Spleen (tissue), 7 donors: Measurements from ENCODE around the gene MINK1.
A peak's percentile ranks its signal among the peaks of the same experiment; 100 is the strongest.

Experiments
- POLR2AphosphoS5 ChIP-seq, 3 donors: sonication (generic); formaldehyde crosslinking; IDR thresholded peaks; one replicate each; pipeline ENCODE4 v1.5.1; 2017; ENCODE audit warnings: antibody characterized with exemption in 3 of 3
- TF ChIP-seq, protein P1 (sequence below), 11 experiments: fragments of 200-600 bp in 7 of 11; fragments of 450-650 bp in 4 of 11; sonication (generic) in 4 of 11; IDR thresholded peaks in 8 of 11; conservative IDR thresholded peaks in 3 of 11; 1 replicate in 7 of 11; 2 replicates in 4 of 11; pipeline versions ENCODE4 v1.4.0 to v1.8.0; 2016 to 2021; ENCODE audit warnings: antibody characterized with exemption in 11 of 11, inconsistent platforms in 4 of 11, mild to moderate bottlenecking in 1 of 11
- donor health status: DM: no; HTN: no; CAD: no; lungs with moderate emphysema.
- donor health status: DM: no; HTN: no; CAD: no.
- donor health status: DM: no; HTN: no; CAD: no.

DNA sequence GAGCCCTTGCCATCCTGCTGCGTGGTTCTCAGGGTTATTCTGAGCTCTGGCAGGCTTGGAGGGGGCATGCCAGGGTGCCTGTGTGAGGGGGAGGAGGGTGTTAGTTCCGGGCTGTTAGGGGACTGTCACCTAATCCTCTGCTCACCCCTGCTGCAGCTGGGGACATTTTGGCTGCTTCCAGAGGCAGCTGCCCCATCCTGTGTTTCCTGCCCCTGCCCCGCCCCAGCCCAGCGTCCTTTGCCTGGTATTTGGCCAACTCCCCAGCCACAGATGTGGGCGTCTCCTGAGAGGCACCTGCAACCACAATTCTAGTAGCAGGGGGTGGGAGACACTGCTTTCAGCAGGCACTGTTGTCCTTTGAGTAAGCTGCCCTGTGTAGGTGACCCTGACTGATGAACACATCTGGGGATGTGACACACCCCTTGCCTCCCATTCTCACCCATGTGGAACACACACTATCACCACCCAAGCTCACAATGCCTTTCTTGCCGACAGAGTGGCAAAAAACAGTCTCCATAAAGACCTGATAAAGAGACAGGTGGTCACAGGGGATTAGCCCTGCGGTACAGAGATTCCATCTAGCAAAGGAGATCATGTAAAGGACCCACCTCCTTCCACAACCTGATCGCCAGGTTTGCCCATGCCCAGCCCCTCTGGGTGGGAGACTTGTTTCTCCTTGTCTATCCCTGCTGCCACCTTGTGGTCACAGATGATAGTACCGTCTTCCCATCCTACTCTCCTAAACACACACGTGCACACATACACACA lies 70.1 kb downstream of the MINK1 start, which contains the start of gene CHRNE:
- no peak for TF ChIP-seq POLR2AphosphoS5 (IDR thresholded peaks at IDR 0.05)
- TF ChIP-seq, protein P1, sequence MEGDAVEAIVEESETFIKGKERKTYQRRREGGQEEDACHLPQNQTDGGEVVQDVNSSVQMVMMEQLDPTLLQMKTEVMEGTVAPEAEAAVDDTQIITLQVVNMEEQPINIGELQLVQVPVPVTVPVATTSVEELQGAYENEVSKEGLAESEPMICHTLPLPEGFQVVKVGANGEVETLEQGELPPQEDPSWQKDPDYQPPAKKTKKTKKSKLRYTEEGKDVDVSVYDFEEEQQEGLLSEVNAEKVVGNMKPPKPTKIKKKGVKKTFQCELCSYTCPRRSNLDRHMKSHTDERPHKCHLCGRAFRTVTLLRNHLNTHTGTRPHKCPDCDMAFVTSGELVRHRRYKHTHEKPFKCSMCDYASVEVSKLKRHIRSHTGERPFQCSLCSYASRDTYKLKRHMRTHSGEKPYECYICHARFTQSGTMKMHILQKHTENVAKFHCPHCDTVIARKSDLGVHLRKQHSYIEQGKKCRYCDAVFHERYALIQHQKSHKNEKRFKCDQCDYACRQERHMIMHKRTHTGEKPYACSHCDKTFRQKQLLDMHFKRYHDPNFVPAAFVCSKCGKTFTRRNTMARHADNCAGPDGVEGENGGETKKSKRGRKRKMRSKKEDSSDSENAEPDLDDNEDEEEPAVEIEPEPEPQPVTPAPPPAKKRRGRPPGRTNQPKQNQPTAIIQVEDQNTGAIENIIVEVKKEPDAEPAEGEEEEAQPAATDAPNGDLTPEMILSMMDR (IDR thresholded peaks at IDR 0.05 in 8 of 11, conservative IDR thresholded peaks at IDR 0.05 in 3 of 11), result peak; percentile 64 to 92 (median 83)
